Transverse colon (tissue), 3 donors: ENCODE data around the gene OR9I1.

Experiments used
- POLR2A ChIP-seq: fragments of 450-650 bp; IDR thresholded peaks from one replicate; pipeline ENCODE4 v1.6.1; 2016; ENCODE audit warnings: antibody characterized with exemption, mild to moderate bottlenecking, moderate library complexity
- POLR2AphosphoS5 ChIP-seq, 3 donors: sonication (generic); formaldehyde crosslinking; IDR thresholded peaks; one replicate each; pipeline ENCODE4 v1.6.1; 2016; ENCODE audit warnings: antibody characterized with exemption in 3 of 3

DNA sequence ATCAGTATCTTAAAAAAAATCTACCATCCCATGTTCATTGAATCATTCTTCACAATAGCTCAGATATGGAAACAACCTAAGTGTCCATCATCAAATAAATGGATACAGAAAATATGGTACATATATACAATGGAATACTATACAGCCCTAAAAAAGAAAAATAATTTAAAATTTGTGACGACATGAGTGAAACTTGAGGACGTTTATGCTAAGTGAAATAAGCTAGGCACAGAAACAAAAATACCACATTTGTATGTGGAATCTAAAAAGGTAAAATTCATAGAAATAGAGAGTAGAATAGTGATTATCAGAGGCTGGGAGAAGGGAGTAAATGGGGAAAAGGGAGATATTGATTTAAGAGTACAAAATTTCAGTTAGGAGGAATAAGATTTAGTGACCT, 38.8 kb downstream of the OR9I1 start:
- no peak for TF ChIP-seq POLR2A
- TF ChIP-seq POLR2AphosphoS5 (IDR thresholded peaks at IDR 0.05) = no peak
